Adrenal gland (tissue), 12 donors: ENCODE data around the gene KCTD17. TPM values are rescaled to one million over a fixed set of nuclear protein-coding genes. Genes with fewer than 3 reads are reported as not detected.

Experiments used
- DNase-seq, 7 donors: peaks; one replicate each; pipeline ENCODE4 v3.0.0-alpha.2; 2019 to 2020
- H3K27ac ChIP-seq, 5 donors: fragments of 200-600 bp; sonication (generic) in 4 of 5; 1 replicate in 3 of 5; 2 replicates in 2 of 5; pipeline versions ENCODE4 v1.5.1 to v1.8.0; 2016 to 2020; ENCODE audit warnings: mild to moderate bottlenecking in 1 of 5
- H3K27me3 ChIP-seq: fragments of 200-600 bp; 2 replicates; pipeline ENCODE4 v1.8.0; 2021
- H3K36me3 ChIP-seq, 2 donors: fragments of 200-600 bp; replicated peaks in 1 of 2; 1 replicate in 1 of 2; 2 replicates in 1 of 2; pipeline versions ENCODE4 v1.5.1 to v1.8.0; 2018 to 2022
- H3K4me1 ChIP-seq, 2 donors: fragments of 200-600 bp; replicated peaks in 1 of 2; 1 replicate in 1 of 2; 2 replicates in 1 of 2; pipeline versions ENCODE4 v1.5.1 to v1.8.0; 2018 to 2021
- H3K4me3 ChIP-seq, 4 donors: fragments of 200-600 bp; sonication (generic) in 3 of 4; one replicate each; pipeline ENCODE4 v1.5.1; 2016 to 2018
- H3K9me3 ChIP-seq, 3 donors: fragments of 200-600 bp; sonication (generic) in 1 of 3; replicated peaks in 1 of 3; 1 replicate in 2 of 3; 2 replicates in 1 of 3; pipeline versions ENCODE4 v1.5.1 to v1.8.0; 2016 to 2021
- CTCF ChIP-seq, 6 experiments: fragments of 450-650 bp in 4 of 6; fragments of 200-600 bp in 2 of 6; sonication (generic) in 1 of 6; IDR thresholded peaks; 1 replicate in 5 of 6; 2 replicates in 1 of 6; pipeline versions ENCODE4 v1.5.1 to v1.8.0; 2016 to 2021; ENCODE audit warnings: antibody characterized with exemption in 6 of 6, mild to moderate bottlenecking in 2 of 6, moderate library complexity in 1 of 6
- POLR2A ChIP-seq, 2 donors: fragments of 450-650 bp; IDR thresholded peaks; one replicate each; pipeline ENCODE4 v1.6.1; 2017; ENCODE audit warnings: antibody characterized with exemption in 2 of 2, mild to moderate bottlenecking in 2 of 2, moderate library complexity in 1 of 2
- WGBS, 4 donors: extraction: QIAGEN DNeasy Blood & Tissue Kit in 2 of 4; methylation state at CpG; one replicate each; pipeline versions ENCODE4 v1.1.5 to v1.1.7; 2013 to 2017; 5-methylcytosine and 5-hydroxymethylcytosine counted together
- intact Hi-C, 2 donors: fragments of 100-400 bp; cut with DNase I; formaldehyde crosslinking; loops; one replicate each; pipeline versions ENCODE4 v1.14.1 to v1.15.0; 2022 to 2023
- polyA plus RNA-seq, 3 donors: library from polyadenylated mRNA; stranded (reverse); fragments of 200-250 nt in 2 of 3; fragments of 350-450 nt in 1 of 3; fragmentation: Illumina TruSeq in 1 of 3; extraction: RNeasy Lipid Tissue Mini Kit (QIAGEN cat#74804) in 1 of 3; gene quantifications; one replicate each; pipeline ENCODE4 v1.2.3, GENCODE V29; 2013 to 2014
- total RNA-seq, 9 donors: library from RNA; depleted of rRNA in 4 of 9; stranded (reverse); fragments of >200 nt in 4 of 9; fragments of 120-200 nt in 1 of 9; fragmentation: NEBNext Ultra II Directional in 1 of 9; extraction: Animal tissue kit (Norgen Biotek cat#: 25700) in 1 of 9; gene quantifications; one replicate each; pipeline versions ENCODE4 v1.1.0 to v1.2.4, GENCODE V29; 2013 to 2023
- donor health status: healthy with polysubstance abuse.
- donor health status: Bipolar disorder and iron deficiency.
- donor health status: DM: yes; HTN: yes; CAD: no.
- donor health status: DM: no; HTN: no; CAD: no.
- donor health status: DM: no; HTN: no; CAD: no.
- donor health status: DM: yes; HTN: yes; CAD: no.

The KCTD17 gene
- total and polyA plus RNA-seq, 12 donors = 10.0 to 71.5 (median 27.0) TPM

- Histone ChIP-seq H3K4me3 (no peak overlapping the region), H3K9me3 (no peaks in the 10 kb centered on the region), H3K4me1 (peaks cover 0 to 11% of the 10 kb centered on the region in 2 donors), H3K27ac (no peak overlapping the region), H3K27me3 (peaks cover 12% of the 10 kb centered on the region), H3K36me3 (peaks cover 0 to 17% of the 10 kb centered on the region in 2 donors)
- WGBS, 4 donors = 91 to 93% (median 92%) methylated on average over 9 to 15 of the region's 15 CpGs
- DNase-seq = no peak
- intact Hi-C loops = no loop called here
- no peak for TF ChIP-seq CTCF (IDR thresholded peaks at IDR 0.05)
- TF ChIP-seq POLR2A (IDR thresholded peaks at IDR 0.05) = no peak
These were observed 11.3 kb downstream of the KCTD17 start for GRCh38 chr22:37062702-37063381.

- WGBS, 4 donors = 87 to 91% (median 88%) methylated on average over 19 to 28 of the region's 28 CpGs
- Histone ChIP-seq H3K4me3 (no peak overlapping the region), H3K27ac (no peak overlapping the region), H3K36me3 (peaks cover 0 to 10% of the 10 kb centered on the region in 2 donors), H3K27me3 (peaks cover 20% of the 10 kb centered on the region), H3K4me1 (peaks cover 0 to 11% of the 10 kb centered on the region in 2 donors), H3K9me3 (no peaks in the 10 kb centered on the region)
- intact Hi-C loops = no loop called here
- no peak for DNase-seq
- no peak for TF ChIP-seq POLR2A (IDR thresholded peaks at IDR 0.05)
- no peak for TF ChIP-seq CTCF (IDR thresholded peaks at IDR 0.05)
These were observed 12.2 kb downstream of the KCTD17 start for GRCh38 chr22:37063431-37064420.

- 92 to 95% (median 94%) methylated on average over 11 of the region's 11 CpGs for WGBS, 4 donors
- TF ChIP-seq CTCF (IDR thresholded peaks at IDR 0.05) (no peak), POLR2A (IDR thresholded peaks at IDR 0.05) (no peak)
- Histone ChIP-seq H3K4me1 (peaks cover 0 to 11% of the 10 kb centered on the region in 2 donors), H3K4me3 (no peak overlapping the region), H3K36me3 (peaks cover 0 to 9% of the 10 kb centered on the region in 2 donors), H3K9me3 (no peaks in the 10 kb centered on the region), H3K27ac (no peak overlapping the region), H3K27me3 (peaks cover 24% of the 10 kb centered on the region)
- intact Hi-C loops = no loop called here
- no peak for DNase-seq
These were observed 13.0 kb downstream of the KCTD17 start for GRCh38 chr22:37064553-37064952.

GRCh38 chr22:37065180-37065579, 13.6 kb downstream of the KCTD17 start:
- Histone ChIP-seq H3K27ac (no peak overlapping the region), H3K36me3 (peaks cover 0 to 3% of the 10 kb centered on the region in 2 donors), H3K9me3 (no peaks in the 10 kb centered on the region), H3K4me3 (no peak overlapping the region), H3K27me3 (peaks cover 29% of the 10 kb centered on the region), H3K4me1 (peaks cover 0 to 11% of the 10 kb centered on the region in 2 donors)
- TF ChIP-seq CTCF (IDR thresholded peaks at IDR 0.05) = no peak
- no peak for TF ChIP-seq POLR2A (IDR thresholded peaks at IDR 0.05)
- WGBS, 4 donors = 75 to 83% (median 80%) methylated on average over 1 to 3 of the region's 3 CpGs
- no peak for DNase-seq
- intact Hi-C loops = no loop called here
